Trophoblast cell (in vitro differentiated cells and primary cell): ENCODE measurements around the gene B3GALT5.

Source experiments
- DNase-seq, 2 donors: peaks; one replicate each; pipeline ENCODE4 v3.0.0-alpha.2; 2016
- H2AFZ ChIP-seq: 2 replicates; pipeline ENCODE4 v1.6.1; 2013; ENCODE audit warnings: low read length, moderate library complexity, mild to moderate bottlenecking; ENCODE audit not compliant: insufficient read depth, poor library complexity
- H2AK5ac ChIP-seq: 2 replicates; pipeline ENCODE4 v1.6.1; 2013; ENCODE audit warnings: mild to moderate bottlenecking, low read length
- H2BK120ac ChIP-seq: 2 replicates; pipeline ENCODE4 v1.6.1; 2013; ENCODE audit warnings: low read length, mild to moderate bottlenecking, moderate library complexity; ENCODE audit not compliant: insufficient read depth, poor library complexity
- H2BK12ac ChIP-seq: 2 replicates; pipeline ENCODE4 v1.6.1; 2013; ENCODE audit warnings: mild to moderate bottlenecking, low read length, moderate library complexity
- H2BK5ac ChIP-seq: 2 replicates; pipeline ENCODE4 v1.6.1; 2013; ENCODE audit warnings: low read length, low read depth, moderate library complexity, mild to moderate bottlenecking; ENCODE audit not compliant: poor library complexity
- H3K14ac ChIP-seq: 2 replicates; pipeline ENCODE4 v1.6.1; 2013; ENCODE audit warnings: mild to moderate bottlenecking, low read length
- H3K18ac ChIP-seq: 2 replicates; pipeline ENCODE4 v1.6.1; 2013; ENCODE audit warnings: mild to moderate bottlenecking, low read length
- H3K23ac ChIP-seq: 2 replicates; pipeline ENCODE4 v1.6.1; 2013; ENCODE audit warnings: low read length
- H3K27ac ChIP-seq: 2 replicates; pipeline ENCODE4 v1.5.1; 2013; ENCODE audit warnings: low read depth, mild to moderate bottlenecking, inconsistent platforms, low read length, moderate library complexity
- H3K27me3 ChIP-seq: 2 replicates; pipeline ENCODE4 v1.6.1; 2013; ENCODE audit warnings: inconsistent platforms, mild to moderate bottlenecking, low read length, moderate library complexity; ENCODE audit not compliant: insufficient read depth
- H3K36me3 ChIP-seq, 2 experiments: 1 replicate in 1 of 2; 2 replicates in 1 of 2; pipeline ENCODE4 v1.6.1; 2013; ENCODE audit warnings: low read length in 2 of 2, mild to moderate bottlenecking in 2 of 2, moderate library complexity in 1 of 2; ENCODE audit not compliant: insufficient read depth in 2 of 2, control insufficient read depth in 1 of 2
- H3K4ac ChIP-seq: 2 replicates; pipeline ENCODE4 v1.6.1; 2013; ENCODE audit warnings: low read depth, mild to moderate bottlenecking, low read length, moderate library complexity
- H3K4me1 ChIP-seq, 2 experiments: 1 replicate in 1 of 2; 2 replicates in 1 of 2; pipeline ENCODE4 v1.6.1; 2013; ENCODE audit warnings: low read length in 2 of 2, mild to moderate bottlenecking in 2 of 2, moderate library complexity in 1 of 2; ENCODE audit not compliant: insufficient read depth in 2 of 2, control insufficient read depth in 1 of 2
- H3K4me2 ChIP-seq: 2 replicates; pipeline ENCODE4 v1.6.1; 2013; ENCODE audit warnings: inconsistent platforms, mild to moderate bottlenecking, low read length, moderate library complexity
- H3K4me3 ChIP-seq: 2 replicates; pipeline ENCODE4 v1.5.1; 2013; ENCODE audit warnings: mild to moderate bottlenecking, low read depth, low read length, inconsistent platforms
- H3K79me1 ChIP-seq: one replicate; pipeline ENCODE4 v1.6.1; 2013; ENCODE audit warnings: low read length
- H3K79me2 ChIP-seq: 2 replicates; pipeline ENCODE4 v1.6.1; 2013; ENCODE audit warnings: low read length, mild to moderate bottlenecking; ENCODE audit not compliant: control insufficient read depth, insufficient read depth, poor library complexity
- H3K9ac ChIP-seq: 2 replicates; pipeline ENCODE4 v1.6.1; 2013; ENCODE audit warnings: mild to moderate bottlenecking, low read length
- H3K9me3 ChIP-seq: 2 replicates; pipeline ENCODE4 v1.6.1; 2013; ENCODE audit warnings: low read depth, mild to moderate bottlenecking, control low read depth, inconsistent platforms, low read length; ENCODE audit not compliant: insufficient read depth
- H4K12ac ChIP-seq: 2 replicates; pipeline ENCODE4 v1.6.1; 2013; ENCODE audit warnings: low read depth, mild to moderate bottlenecking, low read length, moderate library complexity
- H4K8ac ChIP-seq: 2 replicates; pipeline ENCODE4 v1.6.1; 2013; ENCODE audit warnings: low read depth, mild to moderate bottlenecking, low read length, moderate library complexity
- H4K91ac ChIP-seq: one replicate; pipeline ENCODE4 v1.6.1; 2013; ENCODE audit warnings: low read depth, mild to moderate bottlenecking, low read length, moderate library complexity
- WGBS: extraction: QIAGEN DNeasy Blood & Tissue Kit; methylation state at CpG from one replicate; pipeline ENCODE4 v1.1.7; 2013; ENCODE audit warnings: missing lambda C conversion rate; ENCODE audit not compliant: insufficient read length, insufficient coverage; ENCODE audit errors: extremely low coverage; 5-methylcytosine and 5-hydroxymethylcytosine counted together

B3GALT5 gene

DNA sequence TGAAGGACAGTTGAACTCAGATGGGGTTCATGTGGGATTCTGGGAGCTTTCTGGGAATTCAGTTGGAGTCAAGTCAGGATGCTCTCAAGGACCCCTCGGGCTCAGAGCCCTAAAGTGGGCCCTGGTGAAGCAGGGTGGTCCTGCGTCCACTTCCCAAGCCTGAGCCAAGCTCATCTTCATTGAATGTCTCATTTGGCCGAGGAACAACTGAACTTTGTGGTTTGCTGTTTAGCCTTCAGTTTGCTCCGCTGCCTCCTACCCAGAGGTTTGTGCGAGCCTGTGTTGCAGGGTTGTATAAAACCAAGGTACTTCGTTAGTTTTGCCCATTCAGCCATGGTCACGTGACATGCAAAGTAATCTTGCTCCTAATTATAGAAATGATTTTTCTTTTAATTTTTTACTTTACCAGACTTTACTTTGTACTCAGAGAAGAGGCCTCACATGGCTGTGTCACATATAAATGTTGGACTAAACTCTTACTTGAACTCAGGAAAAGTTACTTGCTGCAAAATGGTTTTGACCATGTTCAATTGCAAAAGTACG is 49.7 kb downstream of the B3GALT5 start:
- no peak overlapping the region for H2BK120ac ChIP-seq
- H2BK5ac ChIP-seq: no peak overlapping the region
- no peak overlapping the region for H2AFZ ChIP-seq
- H2BK12ac ChIP-seq: peak overlapping the region; percentile 64
- no peak overlapping the region for H3K4ac ChIP-seq
- no peak overlapping the region for H3K4me2 ChIP-seq
- peaks cover 2 to 5% of the 10 kb centered on the region in 2 experiments for H3K36me3 ChIP-seq
- DNase-seq: no peak
- H3K4me1 ChIP-seq: peaks cover 15 to 21% of the 10 kb centered on the region in 2 experiments
- no CpG with 5 or more reads among the region's 8 CpGs for WGBS
- peaks cover 2% of the 10 kb centered on the region for H3K79me2 ChIP-seq
- H3K27me3 ChIP-seq: no peaks in the 10 kb centered on the region
- no peak overlapping the region for H3K4me3 ChIP-seq
- H2AK5ac ChIP-seq: peak overlapping the region; percentile 45
- no peak overlapping the region for H3K18ac ChIP-seq
- H4K12ac ChIP-seq: no peak overlapping the region
- H3K9ac ChIP-seq: no peak overlapping the region
- peak overlapping the region; percentile 84 for H4K91ac ChIP-seq
- H4K8ac ChIP-seq: no peak overlapping the region
- H3K79me1 ChIP-seq: peaks cover 22% of the 10 kb centered on the region
- H3K27ac ChIP-seq: no peak overlapping the region
- peak overlapping the region; percentile 16 for H3K14ac ChIP-seq
- H3K23ac ChIP-seq: no peak overlapping the region
- no peaks in the 10 kb centered on the region for H3K9me3 ChIP-seq

- Histone ChIP-seq H3K4ac (no peak overlapping the region), H2AFZ (no peak overlapping the region), H2BK5ac (no peak overlapping the region), H3K4me3 (no peak overlapping the region), H4K12ac (no peak overlapping the region), H2BK120ac (no peak overlapping the region), H3K9ac (no peak overlapping the region), H3K36me3 (peaks cover 2 to 5% of the 10 kb centered on the region in 2 experiments), H2AK5ac (no peak overlapping the region), H2BK12ac (peak overlapping the region; percentile 13), H4K91ac (peak overlapping the region; percentile 1), H3K14ac (no peak overlapping the region), H3K23ac (no peak overlapping the region), H3K4me2 (no peak overlapping the region), H3K79me2 (no peaks in the 10 kb centered on the region), H3K79me1 (peaks cover 18% of the 10 kb centered on the region), H3K9me3 (no peaks in the 10 kb centered on the region), H3K4me1 (peaks cover 15 to 19% of the 10 kb centered on the region in 2 experiments), H3K18ac (no peak overlapping the region), H3K27ac (no peak overlapping the region), H3K27me3 (no peaks in the 10 kb centered on the region), H4K8ac (no peak overlapping the region)
- WGBS: no CpG with 5 or more reads among the region's 10 CpGs
- DNase-seq: no peak
Observed at GRCh38 chr21:39663066-39663465, 50.3 kb downstream of the B3GALT5 start.

- no peaks in the 10 kb centered on the region for H3K27me3 ChIP-seq
- no peak overlapping the region for H3K4me3 ChIP-seq
- no peak overlapping the region for H3K27ac ChIP-seq
- H4K12ac ChIP-seq: no peak overlapping the region
- H4K8ac ChIP-seq: no peak overlapping the region
- no peak overlapping the region for H2BK120ac ChIP-seq
- H3K23ac ChIP-seq: no peak overlapping the region
- peak overlapping the region; percentile 9 for H3K18ac ChIP-seq
- H3K4me2 ChIP-seq: no peak overlapping the region
- H3K14ac ChIP-seq: no peak overlapping the region
- H2AK5ac ChIP-seq: peak overlapping the region; percentile 23
- H2AFZ ChIP-seq: no peak overlapping the region
- H2BK5ac ChIP-seq: no peak overlapping the region
- peaks cover 15 to 19% of the 10 kb centered on the region in 2 experiments for H3K4me1 ChIP-seq
- peaks cover 2 to 5% of the 10 kb centered on the region in 2 experiments for H3K36me3 ChIP-seq
- DNase-seq: no peak
- no CpG with 5 or more reads among the region's 15 CpGs for WGBS
- no peak overlapping the region for H3K9ac ChIP-seq
- H3K79me1 ChIP-seq: peaks cover 18% of the 10 kb centered on the region
- no peak overlapping the region for H4K91ac ChIP-seq
- H3K9me3 ChIP-seq: peaks cover 3% of the 10 kb centered on the region
- peak overlapping the region; percentile 67 for H2BK12ac ChIP-seq
- H3K79me2 ChIP-seq: no peaks in the 10 kb centered on the region
- H3K4ac ChIP-seq: no peak overlapping the region
Observed at GRCh38 chr21:39663742-39664492, 51.2 kb downstream of the B3GALT5 start.

- no peak overlapping the region for H3K18ac ChIP-seq
- H3K79me1 ChIP-seq: peaks cover 19% of the 10 kb centered on the region
- H3K79me2 ChIP-seq: no peaks in the 10 kb centered on the region
- WGBS: no CpG with 5 or more reads among the region's 12 CpGs
- H2BK5ac ChIP-seq: no peak overlapping the region
- no peak overlapping the region for H3K9ac ChIP-seq
- no peak overlapping the region for H3K4ac ChIP-seq
- H4K12ac ChIP-seq: no peak overlapping the region
- no peak overlapping the region for H3K27ac ChIP-seq
- H3K36me3 ChIP-seq: peaks cover 2 to 5% of the 10 kb centered on the region in 2 experiments
- no peak overlapping the region for H4K91ac ChIP-seq
- no peak overlapping the region for H2AFZ ChIP-seq
- H3K23ac ChIP-seq: no peak overlapping the region
- no peak overlapping the region for H4K8ac ChIP-seq
- H2BK120ac ChIP-seq: no peak overlapping the region
- H2AK5ac ChIP-seq: peak overlapping the region; percentile 19
- H3K4me3 ChIP-seq: no peak overlapping the region
- H3K4me2 ChIP-seq: no peak overlapping the region
- H3K14ac ChIP-seq: no peak overlapping the region
- H3K27me3 ChIP-seq: no peaks in the 10 kb centered on the region
- peaks cover 3% of the 10 kb centered on the region for H3K9me3 ChIP-seq
- H2BK12ac ChIP-seq: peak overlapping the region; percentile 11
- peaks cover 16 to 22% of the 10 kb centered on the region in 2 experiments for H3K4me1 ChIP-seq
- DNase-seq: no peak
Observed at GRCh38 chr21:39664586-39664985, 51.8 kb downstream of the B3GALT5 start.
